NCI-H1694 treated with DMSO at 0.1 percent for 48 hours (cell line): ENCODE results near the gene SLC16A7.

Experiments
- DNase-seq: peaks from one replicate; lab custom pipeline; 2025; lab: John Stamatoyannopoulos, UW

Gene SLC16A7

GRCh38 chr12:59668674-59669073, 72.8 kb downstream of the SLC16A7 start:
- DNase-seq = no peak

- DNase-seq = no peak
These were observed 76.4 kb downstream of the SLC16A7 start for GRCh38 chr12:59672273-59672672.

- DNase-seq = no peak
These were observed 79.6 kb downstream of the SLC16A7 start for GRCh38 chr12:59675461-59675860.

- no peak for DNase-seq
These were observed 82.0 kb downstream of the SLC16A7 start for GRCh38 chr12:59677857-59678256.

GRCh38 chr12:59678759-59679411, 83.1 kb downstream of the SLC16A7 start:
- DNase-seq = no peak

GRCh38 chr12:59689776-59690175, 93.9 kb downstream of the SLC16A7 start:
- DNase-seq = no peak

GRCh38 chr12:59695379-59695778, 99.5 kb downstream of the SLC16A7 start:
- no peak for DNase-seq

- DNase-seq = no peak
These were observed 102.8 kb downstream of the SLC16A7 start for GRCh38 chr12:59698600-59698999.

- DNase-seq = no peak
These were observed 103.8 kb downstream of the SLC16A7 start for GRCh38 chr12:59699421-59700152.

- DNase-seq = no peak
These were observed 104.3 kb downstream of the SLC16A7 start for GRCh38 chr12:59700153-59700450.

GRCh38 chr12:59708064-59708463, 112.2 kb downstream of the SLC16A7 start:
- DNase-seq = no peak

- DNase-seq = no peak
These were observed 112.7 kb downstream of the SLC16A7 start for GRCh38 chr12:59708484-59708883.

- DNase-seq = no peak
These were observed 114.3 kb downstream of the SLC16A7 start for GRCh38 chr12:59710004-59710628.

GRCh38 chr12:59710964-59711363, 115.1 kb downstream of the SLC16A7 start:
- DNase-seq = no peak

GRCh38 chr12:59715434-59715833, 119.6 kb downstream of the SLC16A7 start:
- DNase-seq = no peak

GRCh38 chr12:59716043-59716442, 120.2 kb downstream of the SLC16A7 start:
- no peak for DNase-seq

- DNase-seq = no peak
These were observed 121.6 kb downstream of the SLC16A7 start for GRCh38 chr12:59717436-59717835.

GRCh38 chr12:59719701-59720100, 123.9 kb downstream of the SLC16A7 start:
- no peak for DNase-seq

- DNase-seq = no peak
These were observed 127.7 kb downstream of the SLC16A7 start for GRCh38 chr12:59723520-59723919.

GRCh38 chr12:59724011-59724695, 128.3 kb downstream of the SLC16A7 start:
- no peak for DNase-seq

- no peak for DNase-seq
These were observed 137.4 kb downstream of the SLC16A7 start for GRCh38 chr12:59733200-59733599.

- DNase-seq = no peak
These were observed 138.5 kb downstream of the SLC16A7 start for GRCh38 chr12:59734371-59734770.

- no peak for DNase-seq
These were observed 139.4 kb downstream of the SLC16A7 start for GRCh38 chr12:59735231-59735630.
